Aorta (tissue), 5 donors: ENCODE results near the gene HECA. TPM values are rescaled to one million over a fixed set of nuclear protein-coding genes. Genes with fewer than 3 reads are reported as not detected.
"Not testable (repeated sequence)": the region's sequence is repeated elsewhere in the genome, so short reads cannot be mapped to it uniquely, and the experiment has no call there.

Experiments
- ATAC-seq: fragments of 200-7000 bp; cut with Tn5 transposase; one replicate; pipeline ENCODE4 v1.9.1; 2022; ENCODE audit warnings: moderate library complexity; ENCODE audit not compliant: low FRiP score
- DNase-seq, 2 donors: peaks; one replicate each; pipeline ENCODE4 v3.0.0-alpha.2; 2020
- H3K27ac ChIP-seq, 2 donors: one replicate each; pipeline ENCODE4 v1.5.1; 2013; ENCODE audit warnings: low read length in 2 of 2, mild to moderate bottlenecking in 2 of 2, moderate library complexity in 2 of 2, control low read depth in 1 of 2, inconsistent platforms in 1 of 2, low read depth in 1 of 2
- H3K27me3 ChIP-seq, 2 donors: one replicate each; pipeline ENCODE4 v1.6.1; 2013; ENCODE audit warnings: control low read depth in 1 of 2, low read length in 1 of 2, mild to moderate bottlenecking in 1 of 2, moderate library complexity in 1 of 2; ENCODE audit not compliant: insufficient read depth in 2 of 2, control insufficient read depth in 1 of 2
- H3K36me3 ChIP-seq, 2 donors: one replicate each; pipeline ENCODE4 v1.6.1; 2013; ENCODE audit warnings: control low read depth in 1 of 2, low read length in 1 of 2, mild to moderate bottlenecking in 1 of 2; ENCODE audit not compliant: insufficient read depth in 2 of 2, control insufficient read depth in 1 of 2
- H3K4me1 ChIP-seq, 2 donors: one replicate each; pipeline ENCODE4 v1.6.1; 2013; ENCODE audit warnings: low read length in 2 of 2, control low read depth in 1 of 2, mild to moderate bottlenecking in 1 of 2, moderate library complexity in 1 of 2; ENCODE audit not compliant: insufficient read depth in 2 of 2, control insufficient read depth in 1 of 2
- H3K4me3 ChIP-seq, 2 donors: one replicate each; pipeline ENCODE4 v1.5.1; 2013; ENCODE audit warnings: low read length in 2 of 2, control low read depth in 1 of 2, mild to moderate bottlenecking in 1 of 2
- H3K9me3 ChIP-seq: one replicate; pipeline ENCODE4 v1.6.1; 2013; ENCODE audit warnings: mild to moderate bottlenecking, low read length; ENCODE audit not compliant: control insufficient read depth
- WGBS, 2 donors: extraction: QIAGEN DNeasy Blood & Tissue Kit; methylation state at CpG; one replicate each; pipeline ENCODE4 v1.1.7; 2013; 5-methylcytosine and 5-hydroxymethylcytosine counted together
- intact Hi-C, 2 donors: fragments of 100-400 bp; cut with DNase I; formaldehyde crosslinking; loops; one replicate each; pipeline versions ENCODE4 v1.14.2 to v1.15.0; 2022
- polyA plus RNA-seq, 2 donors: library from polyadenylated mRNA; stranded (reverse); fragments of 200-250 nt; gene quantifications; one replicate each; pipeline ENCODE4 v1.2.3, GENCODE V29; 2013
- total RNA-seq, 2 donors: library from RNA; stranded (reverse); fragmentation: NEBNext Ultra II Directional; extraction: Animal tissue kit (Norgen Biotek cat#: 25700); gene quantifications; one replicate each; pipeline ENCODE4 v1.2.1, GENCODE V29; 2021
- donor health status: healthy with polysubstance abuse.
- donor health status: Bipolar disorder and iron deficiency.
- donor health status: DM: no; HTN: no; CAD: no.
- donor health status: DM: no; HTN: no; CAD: no.
- donor health status: DM: yes; HTN: yes; CAD: no.

Gene HECA
- total and polyA plus RNA-seq, 4 donors = 12.4 to 53.2 (median 38.0) TPM

DNA sequence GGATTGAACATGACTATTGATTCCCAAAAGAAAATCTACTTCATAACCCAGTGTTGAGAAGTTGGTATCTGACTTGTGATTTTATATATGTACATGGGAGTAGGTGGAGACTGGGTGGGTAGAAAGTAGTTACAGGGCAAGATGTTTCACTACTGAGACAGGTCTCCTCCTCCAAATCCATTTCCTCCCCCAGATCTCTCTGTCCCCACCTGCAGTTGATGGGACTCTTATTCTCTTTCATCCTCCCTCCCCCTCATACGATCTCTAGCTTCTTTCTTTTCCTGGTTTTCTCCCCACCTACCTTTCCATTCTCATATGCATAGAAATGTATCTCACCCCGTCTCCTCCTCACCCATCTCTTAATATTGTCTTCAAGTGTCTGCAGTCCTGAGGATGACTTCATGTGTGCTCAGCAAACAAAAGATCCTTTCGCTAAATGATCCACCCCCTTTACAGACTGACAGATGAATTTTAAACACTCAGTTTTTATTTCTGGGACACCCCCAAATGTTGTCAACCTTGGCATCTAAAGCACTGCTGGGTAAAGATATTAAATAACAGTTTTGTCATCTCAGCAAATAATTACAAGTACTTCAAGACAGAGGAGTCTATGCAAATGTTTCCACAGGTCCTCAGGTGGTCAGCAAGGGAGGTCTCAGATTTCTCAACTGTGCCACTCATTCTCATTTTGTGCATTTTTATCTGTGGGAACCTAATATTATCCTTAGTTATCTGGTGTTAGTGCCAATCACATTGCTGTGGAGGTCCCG, 18.7 kb upstream of the HECA start:
- Histone ChIP-seq H3K4me3 (no peak overlapping the region), H3K27me3 (no peaks in the 10 kb centered on the region), H3K27ac (no peak overlapping the region), H3K36me3 (no peaks in the 10 kb centered on the region), H3K4me1 (peaks cover 3 to 5% of the 10 kb centered on the region in 2 donors), H3K9me3 (no peaks in the 10 kb centered on the region)
- ATAC-seq = no peak
- no peak for DNase-seq
- 93 to 95% methylated on average over 4 of the region's 4 CpGs for WGBS, 2 donors
- intact Hi-C loops = no loop called here

DNA sequence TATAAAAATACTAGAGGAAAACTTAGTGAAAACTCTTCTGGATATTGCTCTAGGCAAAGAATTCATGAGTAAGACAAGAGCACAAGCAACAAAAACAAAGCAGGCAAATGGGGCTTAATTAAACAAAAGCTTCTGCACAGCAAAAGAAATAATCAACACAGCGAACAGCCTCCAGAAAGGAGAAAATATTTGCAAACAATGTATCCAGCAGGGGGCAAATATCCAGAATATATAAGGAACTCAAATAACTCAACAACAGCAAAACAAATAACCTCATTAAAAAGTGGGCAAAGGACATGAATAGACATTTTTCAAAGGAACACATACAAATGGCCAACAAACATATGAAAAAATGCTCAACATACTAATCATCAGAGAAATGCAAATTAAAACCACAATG, 17.1 kb upstream of the HECA start:
- WGBS, 2 donors = 92 to 96% methylated on average over 1 of the region's 1 CpG
- Histone ChIP-seq H3K36me3 (no peaks in the 10 kb centered on the region), H3K4me1 (peaks cover 3 to 5% of the 10 kb centered on the region in 2 donors), H3K27ac (no peak overlapping the region), H3K4me3 (no peak overlapping the region), H3K27me3 (no peaks in the 10 kb centered on the region), H3K9me3 (no peaks in the 10 kb centered on the region)
- intact Hi-C loops = no loop called here
- no peak for DNase-seq
- no peak for ATAC-seq

DNA sequence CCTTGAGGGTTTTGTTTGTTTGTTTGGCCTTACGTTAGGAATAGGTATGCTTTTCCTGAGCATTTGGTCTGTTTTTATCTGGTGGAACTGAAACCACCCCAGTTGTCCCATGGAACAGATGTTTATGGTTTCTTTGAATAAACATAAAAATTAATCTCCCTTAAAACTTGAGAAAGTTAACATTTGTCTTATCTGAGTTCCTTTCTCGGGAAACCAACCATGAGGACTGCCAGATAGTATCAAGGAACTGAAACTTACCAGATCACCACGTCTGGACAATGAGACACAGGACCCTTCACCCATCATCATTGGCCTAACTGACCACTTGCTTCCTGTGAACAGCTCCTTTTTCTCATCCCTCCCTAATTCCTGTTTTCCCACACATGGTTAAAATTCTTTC, 15.3 kb upstream of the HECA start:
- ATAC-seq (no peak), DNase-seq (no peak)
- peaks cover 2 to 3% of the 10 kb centered on the region in 2 donors for H3K4me1 ChIP-seq
- H3K9me3 ChIP-seq = no peaks in the 10 kb centered on the region
- no peaks in the 10 kb centered on the region for H3K27me3 ChIP-seq
- H3K36me3 ChIP-seq = no peaks in the 10 kb centered on the region
- no peak overlapping the region for H3K27ac ChIP-seq
- intact Hi-C loops = no loop called here
- no peak overlapping the region for H3K4me3 ChIP-seq
- 72 to 75% methylated on average over 3 of the region's 3 CpGs for WGBS, 2 donors

DNA sequence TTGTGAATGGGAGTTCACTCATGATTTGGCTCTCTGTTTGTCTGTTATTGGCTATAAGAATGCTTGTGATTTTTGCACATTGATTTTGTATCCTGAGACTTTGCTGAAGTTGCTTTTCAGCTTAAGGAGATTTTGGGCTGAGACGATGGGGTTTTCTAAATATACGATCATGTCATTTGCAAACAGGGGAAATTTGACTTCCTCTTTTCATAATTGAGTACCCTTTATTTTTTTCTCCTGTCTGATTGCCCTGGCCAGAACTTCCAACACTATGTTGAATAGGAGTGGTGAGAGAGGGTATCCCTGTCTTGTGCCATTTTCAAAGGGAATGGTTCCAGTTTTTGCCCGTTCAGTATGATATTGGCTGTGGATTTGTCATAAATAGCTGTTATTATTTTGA, 12.1 kb upstream of the HECA start:
- H3K27me3 ChIP-seq, ATAC-seq, H3K36me3 ChIP-seq, H3K4me1 ChIP-seq, H3K27ac ChIP-seq, H3K9me3 ChIP-seq, intact Hi-C loops, DNase-seq, H3K4me3 ChIP-seq: not testable (repeated sequence)
- 60 to 95% methylated on average over 3 of the region's 3 CpGs for WGBS, 2 donors

DNA sequence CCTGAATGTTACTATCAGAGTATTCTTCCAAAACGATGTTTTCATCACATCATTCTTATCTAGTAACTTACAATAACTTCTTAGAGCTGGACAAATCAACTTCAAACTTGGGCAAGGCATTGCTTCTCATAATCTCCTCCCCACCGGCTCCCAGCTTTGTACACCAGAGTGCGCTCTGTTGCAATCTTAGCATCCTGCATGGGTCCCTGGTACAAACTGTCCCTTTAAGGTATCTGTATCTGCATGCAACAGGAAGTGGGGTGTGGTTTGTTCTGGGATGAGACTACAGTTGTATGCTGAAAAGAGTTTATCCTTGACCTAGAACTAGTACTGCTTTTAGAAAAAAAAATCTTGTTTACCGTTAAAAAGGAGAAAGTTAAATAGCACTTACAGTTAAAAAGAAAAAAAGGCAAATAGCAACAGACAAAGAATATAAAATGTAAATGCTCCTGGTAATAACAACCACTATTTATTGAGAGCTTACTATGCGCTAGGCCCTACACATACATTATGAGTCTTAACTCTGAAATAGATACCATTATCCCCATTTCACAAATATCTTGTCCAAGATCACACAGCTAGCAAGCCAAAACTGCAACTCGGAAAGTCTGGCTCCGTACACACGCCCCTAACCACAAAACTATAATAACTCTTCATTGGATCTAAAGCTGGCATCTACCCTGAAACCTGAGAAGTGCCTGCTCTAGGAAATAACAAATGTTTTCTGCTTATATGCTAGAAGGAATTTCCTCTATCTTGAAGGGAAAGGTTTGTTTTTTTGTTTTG, 9.8 kb upstream of the HECA start:
- intact Hi-C loops = no loop called here
- WGBS, 2 donors = 61 to 74% methylated on average over 8 of the region's 8 CpGs
- DNase-seq = peak in 1 of 2 donors; percentile 69

DNA sequence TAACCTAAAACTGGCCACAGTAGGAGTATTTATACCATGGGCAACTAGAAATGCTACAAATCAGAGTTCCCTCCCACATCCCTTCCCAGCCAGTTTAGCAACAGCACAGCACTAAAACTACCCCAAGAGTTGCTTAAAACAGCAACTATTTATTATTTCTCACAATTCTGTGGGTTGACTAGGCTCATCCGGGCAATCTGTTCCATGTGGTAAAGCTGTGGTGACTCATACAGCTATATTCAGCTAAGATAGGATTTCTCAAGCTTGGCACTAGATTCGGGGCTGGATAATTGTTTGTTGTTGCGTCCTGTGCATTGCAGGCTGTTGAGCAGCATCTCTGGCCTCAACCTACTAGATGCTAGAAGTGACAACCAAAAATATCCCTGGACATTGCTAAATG, 8.6 kb upstream of the HECA start:
- 20 to 42% methylated on average over 3 of the region's 3 CpGs for WGBS, 2 donors
- H3K4me3 ChIP-seq = no peak overlapping the region
- no peaks in the 10 kb centered on the region for H3K27me3 ChIP-seq
- H3K36me3 ChIP-seq = no peaks in the 10 kb centered on the region
- no peaks in the 10 kb centered on the region for H3K9me3 ChIP-seq
- no peak overlapping the region for H3K27ac ChIP-seq
- peak; percentile 52 for ATAC-seq
- peak in 1 of 2 donors; percentile 50 for DNase-seq
- peaks cover 0 to 2% of the 10 kb centered on the region in 2 donors for H3K4me1 ChIP-seq
- intact Hi-C loops = no loop called here

More for the DNA sequence above, 9.8 kb upstream of the HECA start:
- H3K36me3 ChIP-seq = no peaks in the 10 kb centered on the region
- no peaks in the 10 kb centered on the region for H3K9me3 ChIP-seq
- ATAC-seq = peak; percentile 76
- H3K4me1 ChIP-seq = peaks cover 0 to 2% of the 10 kb centered on the region in 2 donors
- H3K27me3 ChIP-seq = no peaks in the 10 kb centered on the region
- no peak overlapping the region for H3K4me3 ChIP-seq
- H3K27ac ChIP-seq = no peak overlapping the region

DNA sequence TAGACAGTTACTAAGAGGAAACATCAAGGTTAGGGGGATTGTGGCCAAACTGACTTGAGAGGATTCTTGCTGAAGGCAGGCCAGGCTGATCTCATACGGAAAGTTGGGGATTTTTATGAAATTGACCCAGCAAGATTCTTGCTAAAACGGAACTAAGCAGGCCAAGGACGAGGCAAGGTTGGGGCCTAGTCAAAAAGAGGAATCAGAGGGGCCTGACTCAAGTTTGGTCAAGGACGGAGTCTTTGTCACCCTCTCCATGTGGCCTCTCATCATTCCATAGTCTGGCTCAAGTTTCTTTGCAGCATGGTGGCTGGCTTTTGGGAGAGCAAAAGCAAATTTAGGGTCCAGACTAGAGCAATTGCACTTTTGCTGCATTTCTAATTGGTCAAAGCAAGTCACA, 7.9 kb upstream of the HECA start:
- ATAC-seq = no peak
- H3K27me3 ChIP-seq = no peaks in the 10 kb centered on the region
- H3K9me3 ChIP-seq = no peaks in the 10 kb centered on the region
- no peak overlapping the region for H3K4me3 ChIP-seq
- intact Hi-C loops = no loop called here
- no peak for DNase-seq
- H3K27ac ChIP-seq = no peak overlapping the region
- no peaks in the 10 kb centered on the region for H3K36me3 ChIP-seq
- peaks cover 0 to 2% of the 10 kb centered on the region in 2 donors for H3K4me1 ChIP-seq
- WGBS, 2 donors = 88 to 99% methylated on average over 4 of the region's 4 CpGs

DNA sequence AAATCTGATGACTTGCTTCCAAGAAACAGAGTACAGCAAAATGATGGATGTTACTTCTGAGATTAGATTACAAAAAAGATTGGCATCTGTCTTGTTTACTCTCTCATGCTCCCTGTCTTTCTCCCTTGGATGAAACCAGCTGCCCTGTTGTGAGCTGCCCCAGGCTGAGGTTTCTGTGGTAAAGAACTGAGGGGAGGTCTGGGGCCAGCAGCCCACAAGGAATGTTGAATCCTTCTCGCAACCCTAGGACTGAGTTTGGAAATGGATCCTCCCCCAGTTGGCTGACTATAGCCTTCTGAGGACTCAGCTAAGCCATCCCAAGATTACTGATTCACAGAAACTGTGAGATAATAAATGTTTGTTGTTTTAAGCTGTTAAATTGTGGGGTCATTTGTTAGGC, 5.6 kb upstream of the HECA start:
- intact Hi-C loops = no loop called here
- Histone ChIP-seq H3K36me3 (no peaks in the 10 kb centered on the region), H3K27ac (no peak overlapping the region), H3K4me3 (no peak overlapping the region), H3K27me3 (no peaks in the 10 kb centered on the region), H3K9me3 (no peaks in the 10 kb centered on the region), H3K4me1 (peaks cover 0 to 2% of the 10 kb centered on the region in 2 donors)
- DNase-seq (no peak), ATAC-seq (no peak)
- 82 to 86% methylated on average over 1 of the region's 1 CpG for WGBS, 2 donors
